ENCODE results near the gene MS4A14.
"Not testable (repeated sequence)": the region's sequence is repeated elsewhere in the genome, so short reads cannot be mapped to it uniquely, and the experiment has no call there.

DNA sequence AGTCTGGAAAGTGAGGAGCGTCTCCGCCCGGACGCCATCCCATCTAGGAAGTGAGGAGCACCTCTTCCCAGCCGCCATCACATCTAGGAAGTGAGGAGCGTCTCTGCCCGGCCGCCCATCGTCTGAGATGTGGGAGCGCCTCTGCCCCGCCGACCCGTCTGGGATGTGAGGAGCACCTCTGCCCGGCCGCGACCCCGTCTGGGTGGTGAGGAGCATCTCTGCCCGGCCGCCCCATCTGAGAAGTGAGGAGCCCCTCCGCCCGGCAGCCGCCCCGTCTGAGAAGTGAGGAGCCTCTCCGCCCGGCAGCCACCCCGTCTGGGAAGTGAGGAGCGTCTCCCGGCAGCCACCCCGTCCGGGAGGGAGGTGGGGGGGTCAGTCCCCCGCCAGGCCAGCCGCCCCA, 54.9 kb downstream of the MS4A14 start:
- TF ChIP-seq, protein P1, sequence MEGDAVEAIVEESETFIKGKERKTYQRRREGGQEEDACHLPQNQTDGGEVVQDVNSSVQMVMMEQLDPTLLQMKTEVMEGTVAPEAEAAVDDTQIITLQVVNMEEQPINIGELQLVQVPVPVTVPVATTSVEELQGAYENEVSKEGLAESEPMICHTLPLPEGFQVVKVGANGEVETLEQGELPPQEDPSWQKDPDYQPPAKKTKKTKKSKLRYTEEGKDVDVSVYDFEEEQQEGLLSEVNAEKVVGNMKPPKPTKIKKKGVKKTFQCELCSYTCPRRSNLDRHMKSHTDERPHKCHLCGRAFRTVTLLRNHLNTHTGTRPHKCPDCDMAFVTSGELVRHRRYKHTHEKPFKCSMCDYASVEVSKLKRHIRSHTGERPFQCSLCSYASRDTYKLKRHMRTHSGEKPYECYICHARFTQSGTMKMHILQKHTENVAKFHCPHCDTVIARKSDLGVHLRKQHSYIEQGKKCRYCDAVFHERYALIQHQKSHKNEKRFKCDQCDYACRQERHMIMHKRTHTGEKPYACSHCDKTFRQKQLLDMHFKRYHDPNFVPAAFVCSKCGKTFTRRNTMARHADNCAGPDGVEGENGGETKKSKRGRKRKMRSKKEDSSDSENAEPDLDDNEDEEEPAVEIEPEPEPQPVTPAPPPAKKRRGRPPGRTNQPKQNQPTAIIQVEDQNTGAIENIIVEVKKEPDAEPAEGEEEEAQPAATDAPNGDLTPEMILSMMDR (IDR thresholded peaks at IDR 0.05; ENCODE audit: insufficient read depth, low read length, poor library complexity, severe bottlenecking), result not testable (repeated sequence)
- TF ChIP-seq EZH2phosphoT487 (conservative IDR thresholded peaks at IDR 0.05; ENCODE audit: low read length), result not testable (repeated sequence)
